Measurements from ENCODE around the gene PLXNB1.
"Not testable (repeated sequence)": the region's sequence is repeated elsewhere in the genome, so short reads cannot be mapped to it uniquely, and the experiment has no call there.

The PLXNB1 gene

GRCh38 chr3:48429960-48430707 is at the start of gene PLXNB1:
Gene PLXNB1 (minus strand): TSS chr3:48430086. CDS start chr3:48424611, 5,475 bp downstream.
- DNase-seq: no peak

- peak; percentile 53 for DNase-seq
These were observed 49.0 kb upstream of the PLXNB1 start for GRCh38 chr3:48478626-48479555.

- no peak for DNase-seq
These were observed 48.2 kb upstream of the PLXNB1 start for GRCh38 chr3:48477959-48478520.

- DNase-seq: no peak
These were observed 46.7 kb upstream of the PLXNB1 start for GRCh38 chr3:48476426-48477053.

GRCh38 chr3:48475188-48475587 is 45.3 kb upstream of the PLXNB1 start:
- no peak for DNase-seq

- no peak for DNase-seq
These were observed 44.7 kb upstream of the PLXNB1 start for GRCh38 chr3:48474619-48475018.

GRCh38 chr3:48474031-48474430 is 44.1 kb upstream of the PLXNB1 start:
- not testable (repeated sequence) for DNase-seq

- DNase-seq: no peak
These were observed 43.7 kb upstream of the PLXNB1 start for GRCh38 chr3:48473617-48473952.

- peak; percentile 97 for DNase-seq
These were observed 43.2 kb upstream of the PLXNB1 start for GRCh38 chr3:48472923-48473616.

- DNase-seq: no peak
These were observed 42.7 kb upstream of the PLXNB1 start for GRCh38 chr3:48472673-48472922.

GRCh38 chr3:48470286-48470685 is 40.4 kb upstream of the PLXNB1 start:
- no peak for DNase-seq

- DNase-seq: no peak
These were observed 39.4 kb upstream of the PLXNB1 start for GRCh38 chr3:48469046-48469915.

- no peak for DNase-seq
These were observed 38.4 kb upstream of the PLXNB1 start for GRCh38 chr3:48468329-48468731.

GRCh38 chr3:48467473-48468267 is 37.8 kb upstream of the PLXNB1 start:
- no peak for DNase-seq

- DNase-seq: no peak
These were observed 37.2 kb upstream of the PLXNB1 start for GRCh38 chr3:48467110-48467454.

GRCh38 chr3:48466386-48467109 is 36.7 kb upstream of the PLXNB1 start:
- DNase-seq: peak; percentile 21

- peak; percentile 90 for DNase-seq
These were observed 35.9 kb upstream of the PLXNB1 start for GRCh38 chr3:48465531-48466378.

GRCh38 chr3:48465237-48465530 is 35.3 kb upstream of the PLXNB1 start:
- no peak for DNase-seq

GRCh38 chr3:48464713-48465221 is 34.9 kb upstream of the PLXNB1 start:
- DNase-seq: no peak

Data from CD4-positive, alpha-beta T cell treated with Interferon gamma for 1 hour (primary cell).